GM18517 (cell line): ENCODE measurements around the gene RUFY1.
A peak's percentile ranks its signal among the peaks of the same experiment; 100 is the strongest.
"Not testable (repeated sequence)": the region's sequence is repeated elsewhere in the genome, so short reads cannot be mapped to it uniquely, and the experiment has no call there.

Experiments used
- ATAC-seq: cut with Tn5 transposase; IDR thresholded peaks from one replicate; pipeline ENCODE4 v1.9.1; 2021; ENCODE audit warnings: mild to moderate bottlenecking, moderate library complexity; ENCODE audit not compliant: unreplicated experiment

Gene RUFY1

GRCh38 chr5:179533907-179534306, 16.4 kb upstream of the RUFY1 start:
- ATAC-seq = peak; percentile 48

GRCh38 chr5:179534431-179534830, 15.9 kb upstream of the RUFY1 start:
- ATAC-seq = peak; percentile 62

- no peak for ATAC-seq
Measured at GRCh38 chr5:179536676-179537075, 13.7 kb upstream of the RUFY1 start.

GRCh38 chr5:179542170-179542569, 8.2 kb upstream of the RUFY1 start:
- no peak for ATAC-seq

- ATAC-seq = not testable (repeated sequence)
Measured at GRCh38 chr5:179543275-179543674, 7.1 kb upstream of the RUFY1 start.

- ATAC-seq = no peak
Measured at GRCh38 chr5:179553006-179553405, 2.7 kb downstream of the RUFY1 start.

GRCh38 chr5:179553875-179554274, 3.5 kb downstream of the RUFY1 start:
- no peak for ATAC-seq

GRCh38 chr5:179554981-179555380, 4.6 kb downstream of the RUFY1 start:
- ATAC-seq = no peak

- not testable (repeated sequence) for ATAC-seq
Measured at GRCh38 chr5:179558261-179558799, 8.0 kb downstream of the RUFY1 start.

- no peak for ATAC-seq
Measured at GRCh38 chr5:179558932-179559283, 8.6 kb downstream of the RUFY1 start.

GRCh38 chr5:179559284-179560252, 9.2 kb downstream of the RUFY1 start:
- peak; percentile 97 for ATAC-seq

- ATAC-seq = no peak
Measured at GRCh38 chr5:179564526-179564925, 14.2 kb downstream of the RUFY1 start.

GRCh38 chr5:179568721-179569120, 18.4 kb downstream of the RUFY1 start:
- ATAC-seq = no peak

- ATAC-seq = no peak
Measured at GRCh38 chr5:179572386-179572785, 22.0 kb downstream of the RUFY1 start.

GRCh38 chr5:179577286-179577960, 27.1 kb downstream of the RUFY1 start:
- ATAC-seq = no peak

GRCh38 chr5:179585941-179586401, 35.6 kb downstream of the RUFY1 start:
- no peak for ATAC-seq

- ATAC-seq = no peak
Measured at GRCh38 chr5:179588166-179588565, 37.8 kb downstream of the RUFY1 start.

GRCh38 chr5:179595916-179596315, 45.6 kb downstream of the RUFY1 start:
- no peak for ATAC-seq

- ATAC-seq = no peak
Measured at GRCh38 chr5:179596421-179596820, 46.1 kb downstream of the RUFY1 start.

GRCh38 chr5:179599100-179599499, 48.7 kb downstream of the RUFY1 start:
- no peak for ATAC-seq

GRCh38 chr5:179599566-179599965, 49.2 kb downstream of the RUFY1 start:
- ATAC-seq = no peak

- no peak for ATAC-seq
Measured at GRCh38 chr5:179599973-179600372, 49.6 kb downstream of the RUFY1 start.
